DMS114 treated with DMSO at 0.1 percent for 48 hours (cell line): ENCODE results near the gene MMP17.

ENCODE experiments used
- DNase-seq: peaks from one replicate; lab custom pipeline; 2025; ENCODE audit not compliant: unreplicated experiment; lab: John Stamatoyannopoulos, UW

MMP17 gene

DNA sequence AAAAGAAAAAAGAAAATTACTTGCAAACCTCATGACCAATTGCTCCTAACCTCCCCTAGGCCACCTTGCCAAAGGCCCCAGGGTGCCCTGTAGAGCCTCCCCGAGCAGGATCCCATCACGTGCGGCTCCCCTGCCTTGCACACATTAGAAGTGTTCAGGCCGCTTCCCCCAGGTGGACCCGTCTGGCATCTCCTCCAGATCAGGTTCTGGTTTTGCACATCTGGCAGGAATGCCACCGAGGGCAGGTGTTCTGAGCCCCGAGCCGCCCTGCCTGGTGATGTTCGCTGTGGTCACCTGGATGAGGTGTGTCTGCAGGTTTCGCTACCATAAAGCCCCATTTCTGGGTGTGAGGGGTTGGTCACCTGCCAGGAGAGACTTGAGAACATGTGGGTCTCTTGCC, 19.3 kb downstream of the MMP17 start:
- DNase-seq: no peak

DNA sequence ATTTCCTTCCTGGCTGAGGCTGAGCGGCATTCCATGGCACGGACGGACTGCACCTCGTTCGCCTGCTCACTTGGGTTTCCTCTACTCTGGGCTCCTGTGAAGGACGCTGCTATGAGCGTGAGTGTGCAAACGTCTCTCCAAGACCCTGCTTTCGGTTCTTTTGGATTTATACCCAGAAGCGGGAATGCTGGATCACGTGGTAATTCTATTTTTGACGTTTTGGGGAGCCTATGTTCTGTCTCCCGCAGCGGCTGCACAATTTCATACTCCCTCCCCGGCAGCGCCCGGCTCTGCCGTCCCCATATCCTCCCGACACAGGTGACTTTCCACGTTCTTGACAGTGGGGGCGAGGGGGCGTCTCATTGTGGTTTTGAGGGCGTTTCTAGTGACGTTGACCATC, 20.6 kb downstream of the MMP17 start:
- DNase-seq: no peak

DNA sequence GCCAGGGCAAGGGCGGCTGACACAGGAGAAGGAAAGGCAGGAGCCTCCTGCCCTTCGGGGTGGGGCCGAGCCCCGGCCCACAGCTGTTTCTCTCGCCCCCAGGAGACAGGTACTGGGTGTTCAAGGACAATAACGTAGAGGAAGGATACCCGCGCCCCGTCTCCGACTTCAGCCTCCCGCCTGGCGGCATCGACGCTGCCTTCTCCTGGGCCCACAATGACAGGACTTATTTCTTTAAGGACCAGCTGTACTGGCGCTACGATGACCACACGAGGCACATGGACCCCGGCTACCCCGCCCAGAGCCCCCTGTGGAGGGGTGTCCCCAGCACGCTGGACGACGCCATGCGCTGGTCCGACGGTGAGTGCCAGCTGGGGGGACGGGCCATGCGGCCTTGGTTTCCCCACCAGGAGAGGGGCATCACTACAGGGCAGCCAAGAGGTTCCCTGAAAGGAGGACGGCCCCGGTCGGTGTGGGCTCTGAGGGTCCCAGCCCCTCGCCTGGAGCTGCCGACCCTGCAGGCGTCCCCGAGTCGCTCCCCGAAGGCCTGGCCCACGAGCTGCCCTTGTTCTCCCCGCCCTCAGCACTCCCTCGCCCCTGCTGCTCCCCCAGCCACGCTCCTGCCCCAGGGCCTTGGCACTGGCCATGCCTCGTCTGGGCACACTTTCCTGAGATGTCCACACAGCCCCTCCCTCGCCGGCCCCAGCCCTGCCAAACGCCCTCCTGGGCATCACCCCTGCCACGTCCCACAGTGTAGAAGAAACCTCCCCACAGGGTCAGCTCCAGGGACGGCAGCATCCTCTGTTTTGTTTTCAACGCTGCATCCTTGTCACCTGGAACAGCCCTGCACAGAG, 21.7 kb downstream of the MMP17 start:
- no peak for DNase-seq

DNA sequence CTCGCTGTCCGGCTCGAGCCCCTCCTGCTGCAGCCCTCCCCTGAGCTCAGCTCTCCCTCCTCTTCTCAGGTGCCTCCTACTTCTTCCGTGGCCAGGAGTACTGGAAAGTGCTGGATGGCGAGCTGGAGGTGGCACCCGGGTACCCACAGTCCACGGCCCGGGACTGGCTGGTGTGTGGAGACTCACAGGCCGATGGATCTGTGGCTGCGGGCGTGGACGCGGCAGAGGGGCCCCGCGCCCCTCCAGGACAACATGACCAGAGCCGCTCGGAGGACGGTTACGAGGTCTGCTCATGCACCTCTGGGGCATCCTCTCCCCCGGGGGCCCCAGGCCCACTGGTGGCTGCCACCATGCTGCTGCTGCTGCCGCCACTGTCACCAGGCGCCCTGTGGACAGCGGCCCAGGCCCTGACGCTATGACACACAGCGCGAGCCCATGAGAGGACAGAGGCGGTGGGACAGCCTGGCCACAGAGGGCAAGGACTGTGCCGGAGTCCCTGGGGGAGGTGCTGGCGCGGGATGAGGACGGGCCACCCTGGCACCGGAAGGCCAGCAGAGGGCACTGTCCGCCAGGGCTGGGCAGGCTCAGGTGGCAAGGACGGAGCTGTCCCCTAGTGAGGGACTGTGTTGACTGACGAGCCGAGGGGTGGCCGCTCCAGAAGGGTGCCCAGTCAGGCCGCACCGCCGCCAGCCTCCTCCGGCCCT, 22.8 kb downstream of the MMP17 start:
- no peak for DNase-seq

DNA sequence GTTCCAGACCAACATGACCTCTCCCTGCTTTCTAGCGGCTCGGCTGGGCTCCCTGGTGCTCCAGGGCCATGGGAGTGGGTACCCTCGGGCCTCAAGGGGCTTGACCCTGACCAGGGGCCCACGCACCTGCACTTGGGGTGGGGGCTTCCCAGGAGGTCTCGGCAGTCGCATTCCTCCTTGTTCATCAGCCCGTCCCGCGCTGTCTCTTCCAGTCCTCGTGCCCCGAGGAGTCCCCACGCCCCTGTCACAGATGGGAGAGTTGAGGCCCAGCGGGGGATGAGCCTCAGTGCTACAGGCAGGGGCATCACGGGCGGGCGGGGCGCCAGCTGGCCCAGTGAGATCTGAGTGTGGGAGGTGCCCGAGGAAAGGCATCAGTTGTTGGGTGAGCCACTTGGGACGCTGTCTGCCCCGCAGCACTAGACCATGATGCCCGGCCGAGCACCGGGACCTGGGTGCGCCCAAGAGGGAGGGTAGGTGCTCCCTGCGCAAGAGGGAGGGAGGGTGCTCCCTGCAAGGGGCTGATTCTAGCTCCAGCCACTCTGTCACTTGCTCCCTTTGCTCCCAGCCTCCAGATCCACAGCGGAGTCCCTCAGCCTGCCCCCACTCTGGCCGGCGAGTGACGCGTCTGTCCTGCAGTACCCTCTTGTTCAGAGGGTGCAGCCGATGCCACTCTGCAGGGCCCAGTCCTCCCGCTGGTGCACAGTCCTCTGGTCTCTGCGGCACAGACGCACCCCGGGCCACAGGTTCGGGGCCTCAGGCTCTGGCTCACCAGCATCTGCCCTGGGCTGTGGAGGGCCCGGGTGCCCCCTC, 23.8 kb downstream of the MMP17 start:
- DNase-seq: no peak

DNA sequence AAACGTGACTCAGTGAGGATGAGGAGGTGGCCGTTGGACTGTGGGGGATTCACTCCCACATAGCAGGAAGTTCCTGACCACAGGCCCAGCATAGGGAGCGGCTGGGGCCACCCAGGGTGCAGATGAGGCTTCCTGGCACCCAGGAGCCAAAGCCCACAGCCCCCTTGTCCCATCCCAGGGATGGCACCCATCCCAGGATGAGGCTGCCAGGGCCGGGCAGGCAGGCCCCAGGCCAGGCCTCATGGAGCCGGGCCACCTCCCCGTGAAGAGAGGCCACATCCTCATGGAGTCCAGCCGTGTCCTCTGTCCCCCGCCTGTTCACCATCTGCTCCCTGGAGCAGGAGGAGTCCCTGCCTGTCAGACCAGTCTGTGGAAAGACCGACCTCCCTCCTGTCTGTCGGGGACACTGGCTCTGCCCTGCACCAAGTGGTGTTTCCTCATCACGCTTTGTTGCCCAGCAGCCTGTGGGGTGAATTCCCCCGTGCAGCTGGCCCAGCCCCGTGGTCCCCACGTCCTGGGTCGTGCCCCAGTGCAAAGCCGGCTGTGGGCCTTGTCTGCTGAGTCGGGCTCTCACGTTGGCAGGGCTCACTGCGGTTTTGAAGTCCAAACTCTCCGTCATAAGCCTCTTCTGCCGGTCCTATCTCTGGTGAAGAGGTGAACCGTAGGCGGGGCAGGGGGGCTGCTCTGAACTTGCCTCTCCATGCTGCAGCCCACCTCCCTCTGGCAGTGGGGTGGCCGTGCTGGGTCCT, 24.5 kb downstream of the MMP17 start:
- DNase-seq: no peak

DNA sequence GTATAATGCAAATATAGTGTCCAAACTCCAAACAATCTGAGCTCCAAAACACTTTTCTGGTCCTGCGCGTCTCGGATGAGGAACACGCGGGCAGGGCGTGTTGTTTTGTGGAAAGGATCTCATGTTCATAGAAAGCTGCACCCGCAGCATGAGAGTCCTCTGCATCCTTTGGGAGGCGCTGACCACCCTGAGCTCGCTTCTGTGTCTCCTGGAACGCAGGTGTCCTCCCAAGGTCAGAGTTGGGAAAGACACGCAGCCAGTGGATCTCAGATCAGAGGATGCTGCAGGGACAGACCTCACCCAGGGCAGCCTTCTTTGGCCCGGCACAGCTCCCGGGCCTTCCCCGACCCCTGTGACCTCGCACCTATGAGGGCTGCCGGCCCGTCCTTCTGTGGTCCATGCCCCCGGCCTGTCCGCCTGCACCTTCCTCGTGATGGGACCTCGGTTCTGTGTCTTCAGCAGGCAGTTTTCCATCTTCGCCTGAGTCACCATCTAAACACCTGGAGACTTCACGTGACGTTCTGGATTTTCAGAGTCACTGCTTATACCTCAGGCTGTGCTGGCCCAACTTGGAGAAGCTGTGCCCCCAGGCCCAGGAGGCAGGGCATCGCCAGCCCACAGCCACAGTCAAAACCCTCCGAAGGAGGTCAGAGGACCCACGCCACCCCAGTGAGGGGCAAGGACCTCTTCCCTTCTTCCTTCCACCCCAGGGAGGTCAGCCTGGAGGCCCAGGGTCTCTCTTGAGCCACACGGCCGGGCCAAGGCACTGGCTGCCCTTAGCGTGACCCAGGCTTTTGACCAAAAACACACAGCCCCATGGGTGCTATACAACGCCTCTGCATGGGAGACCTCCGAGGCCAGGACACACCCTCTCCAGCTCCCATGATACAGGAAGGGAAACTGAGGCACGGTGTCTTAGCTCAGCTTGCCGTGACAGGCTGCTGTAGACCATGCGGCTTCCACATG, 25.9 kb downstream of the MMP17 start:
- no peak for DNase-seq

DNA sequence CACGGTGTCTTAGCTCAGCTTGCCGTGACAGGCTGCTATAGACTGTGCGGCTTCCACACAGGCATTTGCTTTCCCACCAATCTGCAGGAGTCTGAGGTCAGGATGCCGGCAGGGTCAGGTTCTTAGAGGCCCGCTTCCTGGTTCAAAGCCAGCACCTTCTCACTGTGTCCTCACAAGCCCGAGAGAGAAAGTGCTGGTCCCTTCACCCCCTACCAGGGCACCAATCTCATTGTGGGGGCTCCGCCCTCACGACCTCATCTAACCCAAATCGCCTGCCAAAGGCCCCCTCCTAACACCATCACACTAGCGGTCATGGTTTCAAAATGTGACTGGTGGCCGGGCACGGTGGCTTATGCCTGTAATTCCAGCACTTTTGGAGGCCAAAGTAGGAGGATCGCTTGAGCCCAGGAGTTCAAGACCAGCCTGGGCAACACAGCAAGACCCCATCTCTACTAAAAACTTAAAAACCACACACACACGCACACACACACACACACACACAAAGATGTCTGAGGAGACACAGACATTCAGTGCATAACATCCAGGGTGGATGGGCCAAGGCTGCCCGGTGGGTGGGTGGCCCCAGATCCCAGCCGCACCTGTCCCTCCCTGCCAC, 26.8 kb downstream of the MMP17 start:
- no peak for DNase-seq

DNA sequence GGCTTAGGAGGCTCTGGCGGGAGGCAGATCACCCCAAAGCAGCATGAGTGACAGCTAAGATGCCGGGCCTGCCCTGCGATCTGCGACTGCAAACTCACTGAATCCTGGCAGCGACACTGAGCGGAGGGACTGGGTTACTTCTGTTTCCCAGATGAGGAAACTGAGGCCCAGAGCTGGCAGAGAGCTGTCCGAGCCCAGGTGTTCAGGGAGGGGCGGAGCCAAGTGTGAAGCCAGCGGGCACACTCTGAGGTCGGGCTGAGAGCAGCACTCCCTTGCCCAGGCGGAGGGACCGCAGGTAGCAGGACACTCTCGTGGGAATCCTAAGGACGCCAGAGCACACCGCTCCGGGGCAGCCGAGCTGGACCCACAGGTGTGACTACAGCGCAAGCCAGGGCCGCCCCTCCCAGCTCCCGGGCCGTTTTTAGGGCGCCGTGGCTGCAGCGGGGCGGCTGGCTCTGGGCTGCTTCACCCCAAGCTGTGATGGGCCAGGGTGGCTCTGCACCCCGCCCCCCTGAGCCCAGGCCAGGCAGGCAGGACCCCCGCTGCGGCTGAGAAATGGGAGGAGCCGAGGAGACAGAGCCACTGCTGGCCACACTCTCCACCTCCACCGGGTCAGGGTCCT, 27.4 kb downstream of the MMP17 start:
- no peak for DNase-seq

DNA sequence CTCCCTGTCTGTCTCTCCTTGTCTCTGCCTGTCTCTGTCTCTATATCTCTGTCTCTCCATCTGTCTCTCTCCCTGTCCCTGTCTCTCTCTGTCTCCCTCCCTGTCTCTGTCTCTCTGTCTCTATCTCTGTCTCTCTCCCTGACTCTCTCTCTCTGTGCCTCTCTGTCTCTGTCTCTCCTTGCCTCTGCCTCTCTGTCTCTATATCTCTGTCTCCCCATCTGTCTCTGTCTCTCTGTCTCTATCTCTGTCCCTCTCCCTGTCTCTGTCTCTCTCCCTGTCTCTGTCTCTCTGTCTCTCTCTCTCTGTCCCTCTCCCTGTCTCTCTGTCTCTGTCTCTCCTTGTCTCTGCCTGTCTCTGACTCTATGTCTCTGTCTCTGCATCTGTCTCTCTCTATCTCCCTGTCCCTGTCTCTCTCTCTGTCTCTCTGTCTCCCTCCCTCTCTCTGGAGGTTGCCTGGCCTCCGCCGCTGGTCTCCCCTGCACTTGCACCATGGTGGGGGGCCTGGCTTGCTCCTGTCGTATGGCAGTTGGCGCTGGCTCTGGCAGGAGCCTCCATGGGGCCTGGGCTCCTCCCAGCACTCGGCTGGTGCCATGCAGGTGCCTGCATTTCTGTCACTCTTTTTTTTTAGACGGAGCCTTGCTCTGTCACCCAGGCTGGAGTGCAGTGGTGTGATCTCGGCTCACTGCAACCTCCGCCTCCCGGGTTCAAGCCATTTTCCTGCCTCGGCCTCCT, 28.3 kb downstream of the MMP17 start:
- DNase-seq: no peak

DNA sequence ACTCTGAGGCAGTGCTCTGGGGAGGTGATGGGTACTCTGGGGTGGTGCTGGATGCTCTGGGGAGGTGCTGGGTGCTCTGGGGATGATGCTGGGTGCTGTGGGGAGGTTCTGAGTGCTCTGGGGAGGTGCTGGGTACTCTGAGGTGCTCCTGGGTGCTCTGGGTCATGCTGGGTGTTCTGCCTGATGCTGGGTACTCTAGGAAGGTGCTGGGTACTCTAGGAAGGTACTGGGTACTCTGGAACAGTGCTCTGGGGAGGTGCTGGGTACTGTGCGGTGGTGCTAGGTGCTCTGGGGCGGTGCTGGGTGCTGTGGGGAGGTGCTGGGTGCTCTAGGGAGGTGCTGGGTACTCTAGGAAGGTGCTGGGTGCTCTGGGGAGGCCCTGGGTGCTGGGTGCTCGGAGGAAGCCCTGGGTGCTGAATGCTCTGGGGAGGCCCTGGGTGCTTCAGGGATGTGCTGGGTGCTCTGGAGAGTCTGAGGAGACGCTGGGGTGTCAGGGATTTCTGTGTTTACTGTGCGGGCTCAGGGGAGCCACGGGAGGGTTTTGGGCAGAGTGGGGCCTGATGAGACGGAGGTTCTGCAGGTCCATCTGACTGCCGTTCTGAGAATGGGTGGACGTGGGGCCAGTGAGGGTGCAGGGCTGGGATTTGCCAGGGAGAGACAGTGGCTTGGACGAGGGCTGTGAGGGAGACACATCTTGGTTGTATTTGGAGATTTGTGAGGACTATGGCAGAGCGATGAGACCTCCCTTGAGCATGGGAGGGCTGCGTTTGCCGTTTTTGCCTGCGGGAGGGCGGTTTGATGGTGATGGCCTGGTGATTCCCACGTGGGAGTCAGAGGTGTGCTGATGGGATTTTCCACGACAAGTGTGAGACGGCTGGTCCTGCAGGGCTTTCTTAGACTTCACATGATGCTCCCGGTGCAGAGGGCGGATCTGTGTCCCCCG, 30.0 kb downstream of the MMP17 start:
- no peak for DNase-seq

DNA sequence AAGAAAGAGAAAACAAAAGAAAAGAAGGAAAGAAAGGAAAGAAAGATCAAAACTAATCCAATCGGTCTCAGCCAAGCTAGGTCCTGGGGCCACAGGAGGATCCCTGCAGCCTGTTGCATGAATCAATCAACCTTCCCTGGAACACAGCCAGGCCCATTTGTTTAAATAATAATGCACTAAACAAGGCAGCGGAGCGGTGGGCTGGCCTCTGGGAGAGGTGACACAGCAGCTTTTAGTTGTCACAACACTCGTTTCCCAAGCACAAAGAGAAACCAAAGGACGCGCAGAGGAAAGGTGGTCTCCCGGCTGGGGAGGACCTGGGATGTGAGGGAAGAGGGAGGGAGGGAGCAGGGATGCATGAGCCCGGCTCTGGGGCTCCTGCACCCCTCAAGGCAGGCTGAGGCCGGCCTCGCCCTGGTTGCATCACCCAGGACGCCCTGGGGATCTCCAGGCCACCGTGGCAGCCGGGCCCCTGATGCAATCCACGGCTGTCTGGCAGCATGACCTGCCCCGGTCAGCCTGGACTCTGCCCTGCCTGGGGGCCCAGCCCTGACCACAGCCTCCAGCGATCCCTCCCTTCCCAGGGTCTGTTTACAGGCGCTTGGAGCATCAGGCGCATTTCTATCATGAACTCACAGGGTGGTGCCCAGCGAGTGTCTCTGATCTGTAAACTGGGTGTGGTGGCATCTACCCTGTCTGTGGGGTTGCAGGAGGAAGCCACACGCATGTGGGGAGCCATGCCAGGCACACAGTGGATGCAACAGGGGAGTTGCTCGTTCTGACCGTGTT, 32.5 kb downstream of the MMP17 start:
- DNase-seq: no peak

DNA sequence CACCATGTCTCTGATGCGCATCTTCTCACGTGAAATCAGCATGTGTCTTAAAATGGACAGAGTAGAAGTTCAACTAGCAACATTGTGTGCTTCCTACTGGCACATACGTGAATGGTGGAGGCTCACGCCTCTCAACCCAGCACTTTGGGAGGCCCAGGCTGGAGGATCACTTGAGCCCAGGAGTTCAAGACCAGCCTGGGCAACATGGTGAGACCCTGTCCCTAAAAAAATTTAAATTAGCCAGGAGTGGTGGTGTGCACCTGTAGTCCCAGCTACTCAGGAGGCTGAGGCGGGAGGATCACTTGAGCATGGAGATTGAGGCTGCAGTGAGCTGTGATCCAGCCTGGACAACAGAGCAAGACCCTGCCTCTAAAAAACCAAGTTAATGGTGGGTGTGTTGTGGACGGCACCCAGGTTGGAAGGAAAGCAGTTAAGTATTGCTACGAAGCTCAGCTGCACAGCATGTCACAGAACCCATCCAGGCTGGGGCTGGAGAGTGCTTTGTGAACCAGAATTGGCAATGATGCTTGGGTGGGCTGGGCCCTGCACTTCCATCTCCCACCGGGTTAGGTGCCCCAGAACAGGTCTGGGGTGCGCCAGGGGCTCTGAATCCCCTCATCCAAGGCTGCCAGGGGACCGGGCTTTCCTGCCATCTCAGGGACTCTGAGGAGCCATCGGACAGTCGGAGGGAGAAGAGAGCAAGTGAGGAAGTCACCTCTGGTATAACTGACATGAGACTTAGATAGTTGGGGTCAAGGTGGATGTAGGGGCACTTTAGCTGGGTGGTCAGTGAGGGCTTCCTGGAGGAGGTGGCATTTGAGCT, 33.3 kb downstream of the MMP17 start:
- no peak for DNase-seq

DNA sequence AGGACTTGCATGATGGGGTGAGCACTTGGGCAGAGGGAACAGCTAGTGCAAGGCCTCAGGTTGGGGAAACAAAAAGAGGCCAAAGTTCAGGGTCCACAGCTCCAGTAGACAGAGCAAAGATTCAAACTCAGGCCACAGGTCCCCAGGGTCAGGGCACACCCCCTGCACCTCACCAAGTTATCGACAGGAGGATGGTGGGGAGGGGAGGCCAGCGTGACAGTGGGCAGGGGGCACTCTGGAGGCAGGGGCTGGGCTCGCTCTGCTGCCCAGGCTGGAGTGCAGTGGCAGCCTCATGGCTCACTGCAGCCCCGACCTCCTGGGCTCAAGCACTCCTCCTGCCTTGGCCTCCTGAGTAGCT, 33.9 kb downstream of the MMP17 start:
- DNase-seq: no peak

DNA sequence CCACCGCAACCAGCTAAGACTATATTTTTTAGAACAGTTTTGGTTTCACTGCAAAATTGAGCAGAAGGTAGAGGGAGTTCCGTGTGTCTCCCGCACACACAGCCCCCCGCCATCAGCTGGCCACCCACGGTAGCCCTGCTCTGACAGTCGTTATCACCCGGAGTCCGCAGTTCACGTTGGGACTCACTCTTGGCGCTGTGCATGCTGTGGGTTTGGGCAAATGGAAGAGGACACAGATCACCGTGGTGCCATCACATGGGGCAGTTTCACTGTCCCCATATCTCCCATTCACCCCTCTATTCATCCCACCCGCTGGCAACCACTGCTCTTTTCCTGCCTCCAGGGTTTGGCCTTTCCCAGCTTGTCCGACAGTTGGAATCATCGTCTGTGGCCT, 34.4 kb downstream of the MMP17 start:
- no peak for DNase-seq
